PC-3 (cell line): ENCODE measurements around the gene CLDN18. TPM values are rescaled to one million over a fixed set of nuclear protein-coding genes. Genes with fewer than 3 reads are reported as not detected.
A peak's percentile ranks its signal among the peaks of the same experiment; 100 is the strongest.

Source experiments
- ATAC-seq: fragments of 200-7000 bp; cut with Tn5 transposase; 2 replicates; pipeline ENCODE4 v1.9.1; 2020; ENCODE audit warnings: mild to moderate bottlenecking, moderate library complexity
- BruUV-seq: library from RNA; stranded (reverse); fragments of 400-500 nt; replicated peaks from 2 replicates; lab custom pipeline; 2021; lab: Mats Ljungman, UMichigan
- CTCF ChIA-PET: fragments of 300-600 bp; sonication (Branson Sonifier 250); formaldehyde crosslinking; loops from one replicate; lab custom pipeline; 2022; ENCODE audit warnings: antibody characterized with exemption; lab: Charles Lee
- POLR2A ChIA-PET: fragments of 300-600 bp; sonication (Branson Sonifier 250); formaldehyde crosslinking; loops from one replicate; lab custom pipeline; 2022; ENCODE audit warnings: antibody characterized with exemption; ENCODE audit not compliant: unreplicated experiment; lab: Charles Lee
- DNase-seq: peaks from one replicate; pipeline ENCODE4 v3.0.0-alpha.2; 2015
- H2AFZ ChIP-seq: fragments of 300-600 bp; sonication (generic); 2 replicates; pipeline ENCODE4 v1.6.0; 2016; ENCODE audit warnings: antibody characterized with exemption, low read length
- H3F3A ChIP-seq: fragments of 300-600 bp; sonication (generic); one replicate; pipeline ENCODE4 v1.6.0; 2017; ENCODE audit warnings: antibody characterized with exemption, low read length, control low read depth, mild to moderate bottlenecking; ENCODE audit not compliant: unreplicated experiment
- H3K27ac ChIP-seq: fragments of 300-600 bp; sonication (generic); 2 replicates; pipeline ENCODE4 v1.5.1; 2016; ENCODE audit warnings: mild to moderate bottlenecking, low read length
- H3K27me3 ChIP-seq: fragments of 300-600 bp; sonication (generic); 2 replicates; pipeline ENCODE4 v1.6.1; 2016; ENCODE audit warnings: low read length, mixed read lengths
- H3K36me3 ChIP-seq: fragments of 300-600 bp; sonication (generic); 2 replicates; pipeline ENCODE4 v1.6.1; 2016; ENCODE audit warnings: low read depth, mixed run types, low read length, mixed read lengths
- H3K4me1 ChIP-seq: fragments of 300-600 bp; sonication (generic); 2 replicates; pipeline ENCODE4 v1.5.1; 2016; ENCODE audit warnings: low read length; ENCODE audit not compliant: insufficient read depth
- H3K4me2 ChIP-seq: fragments of 300-600 bp; sonication (generic); 2 replicates; pipeline ENCODE4 v1.6.0; 2016; ENCODE audit warnings: low read length
- H3K4me3 ChIP-seq: fragments of 300-600 bp; sonication (generic); 2 replicates; pipeline ENCODE4 v1.5.1; 2016; ENCODE audit warnings: mild to moderate bottlenecking, low read length, mixed read lengths
- H3K79me2 ChIP-seq: fragments of 300-600 bp; sonication (generic); 2 replicates; pipeline ENCODE4 v1.6.1; 2017; ENCODE audit warnings: low read length, mixed read lengths
- H3K9ac ChIP-seq: fragments of 300-600 bp; sonication (generic); 2 replicates; pipeline ENCODE4 v1.6.0; 2016; ENCODE audit warnings: mild to moderate bottlenecking, low read length
- H3K9me2 ChIP-seq: fragments of 300-600 bp; sonication (generic); replicated peaks from 2 replicates; pipeline ENCODE4 v1.6.1; 2016; ENCODE audit warnings: mixed run types, low read length, mixed read lengths
- H3K9me3 ChIP-seq: fragments of 300-600 bp; sonication (generic); 2 replicates; pipeline ENCODE4 v1.6.1; 2016; ENCODE audit warnings: low read length, mixed read lengths
- H4K20me1 ChIP-seq: fragments of 300-600 bp; sonication (generic); 2 replicates; pipeline ENCODE4 v1.6.1; 2016; ENCODE audit warnings: low read length, mixed read lengths
- CTCF ChIP-seq: fragments of 300-600 bp; sonication (generic); conservative IDR thresholded peaks from 2 replicates; pipeline ENCODE4 v1.5.1; 2017; ENCODE audit warnings: antibody characterized with exemption, low read depth, mild to moderate bottlenecking, low read length
- EZH2 ChIP-seq: fragments of 300-600 bp; sonication (generic); IDR thresholded peaks from one replicate; pipeline ENCODE4 v1.6.1; 2017; ENCODE audit warnings: antibody characterized with exemption, mild to moderate bottlenecking, low read length; ENCODE audit not compliant: unreplicated experiment
- EZH2phosphoT487 ChIP-seq: fragments of 300-600 bp; sonication (generic); IDR thresholded peaks from 2 replicates; pipeline ENCODE4 v1.6.1; 2018; ENCODE audit warnings: mild to moderate bottlenecking, antibody characterized with exemption, low read length, borderline replicate concordance
- intact Hi-C: fragments of 100-400 bp; cut with micrococcal nuclease; formaldehyde crosslinking; loops from 2 replicates; pipeline ENCODE4 v1.9.0; 2023
- total RNA-seq: library from RNA; depleted of rRNA; stranded (reverse); fragments of >200 nt; gene quantifications from 2 replicates; pipeline ENCODE4 v1.2.3, GENCODE V29; 2014

CLDN18 gene
- total RNA-seq, 1 experiment from 2014 or later: not detected

GRCh38 chr3:137970914-137971831 is 38.8 kb upstream of the CLDN18 start:
- DNase-seq (peak; percentile 78), ATAC-seq (peak; percentile 98)
- intact Hi-C loops: loop anchor here (1.0 kb wide), 2 partner anchors 81 to 866 kb away; no protein-coding TSS in a partner anchor
- Histone ChIP-seq H3K9ac (no peak overlapping the region), H3K27me3 (no peaks in the 10 kb centered on the region), H3K4me1 (no peaks in the 10 kb centered on the region), H3K4me3 (peak overlapping the region; percentile 48; the same call in 1 of the 2 replicates), H3K9me3 (no peaks in the 10 kb centered on the region), H3K9me2 (no peaks in the 10 kb centered on the region), H3K27ac (no peak overlapping the region), H3K4me2 (peak overlapping the region; percentile 57), H3K79me2 (no peaks in the 10 kb centered on the region), H3K36me3 (no peaks in the 10 kb centered on the region), H2AFZ (peak overlapping the region; percentile 80), H3F3A (no peaks in the 10 kb centered on the region), H4K20me1 (no peaks in the 10 kb centered on the region)
- CTCF ChIA-PET: interaction anchor here (0.6 to 0.9 kb wide), 2 partner anchors 11 to 865 kb away, joined by 3 to 8 read pairs; no protein-coding TSS in a partner anchor
- BruUV-seq: no TSS peak
- POLR2A ChIA-PET: interaction anchor here (0.6 kb wide), 1 partner anchor 65 kb away, joined by 3 read pairs; no protein-coding TSS in a partner anchor
- TF ChIP-seq CTCF: peak; percentile 81
- no peak for TF ChIP-seq EZH2phosphoT487

GRCh38 chr3:137972396-137972795 is 37.6 kb upstream of the CLDN18 start:
- H3K9me3 ChIP-seq: no peaks in the 10 kb centered on the region
- H3K36me3 ChIP-seq: no peaks in the 10 kb centered on the region
- H3F3A ChIP-seq: no peaks in the 10 kb centered on the region
- intact Hi-C loops: no loop called here
- POLR2A ChIA-PET: no interaction called here
- H3K9me2 ChIP-seq: no peaks in the 10 kb centered on the region
- no peak for DNase-seq
- H3K9ac ChIP-seq: no peak overlapping the region
- no peak overlapping the region for H3K4me2 ChIP-seq
- CTCF ChIA-PET: no interaction called here
- no peak overlapping the region for H2AFZ ChIP-seq
- no peak for TF ChIP-seq EZH2
- no peak for TF ChIP-seq CTCF
- TF ChIP-seq EZH2phosphoT487: no peak
- no peaks in the 10 kb centered on the region for H4K20me1 ChIP-seq
- ATAC-seq: no peak
- no peaks in the 10 kb centered on the region for H3K79me2 ChIP-seq
- no peak overlapping the region for H3K27ac ChIP-seq
- no peaks in the 10 kb centered on the region for H3K27me3 ChIP-seq
- H3K4me1 ChIP-seq: no peaks in the 10 kb centered on the region
- H3K4me3 ChIP-seq: no peak overlapping the region
- no TSS peak for BruUV-seq

GRCh38 chr3:137978328-137978727 is 31.6 kb upstream of the CLDN18 start:
- no TSS peak for BruUV-seq
- H3K9ac ChIP-seq: no peak overlapping the region

More at GRCh38 chr3:137978328-137978727, 31.6 kb upstream of the CLDN18 start:
- Histone ChIP-seq H3K9me2 (no peaks in the 10 kb centered on the region), H3K79me2 (no peaks in the 10 kb centered on the region), H2AFZ (no peak overlapping the region), H3K4me2 (no peak overlapping the region), H3K27ac (no peak overlapping the region), H3F3A (no peaks in the 10 kb centered on the region), H3K4me1 (no peaks in the 10 kb centered on the region), H3K4me3 (no peak overlapping the region), H4K20me1 (no peaks in the 10 kb centered on the region), H3K36me3 (no peaks in the 10 kb centered on the region), H3K27me3 (no peaks in the 10 kb centered on the region), H3K9me3 (no peaks in the 10 kb centered on the region)
- DNase-seq (no peak), ATAC-seq (no peak)
- CTCF ChIA-PET: no interaction called here
- POLR2A ChIA-PET: no interaction called here
- intact Hi-C loops: no loop called here
- no peak for TF ChIP-seq CTCF
- no peak for TF ChIP-seq EZH2phosphoT487
- TF ChIP-seq EZH2: no peak
